Osteocyte (in vitro differentiated cells): ENCODE measurements around the gene FAM149B1. TPM values are rescaled to one million over a fixed set of nuclear protein-coding genes. Genes with fewer than 3 reads are reported as not detected.
"Not testable (repeated sequence)": the region's sequence is repeated elsewhere in the genome, so short reads cannot be mapped to it uniquely, and the experiment has no call there.

Experiments used
- DNase-seq: peaks from one replicate; pipeline ENCODE4 v3.0.0; 2021; ENCODE audit warnings: mixed read lengths; ENCODE audit not compliant: unreplicated experiment; ENCODE audit errors: extremely low spot score
- H3K27ac Mint-ChIP-seq: one replicate; pipeline ENCODE4 v1.8.0; 2021; ENCODE audit warnings: mild to moderate bottlenecking, mixed read lengths; ENCODE audit not compliant: unreplicated experiment
- H3K27me3 Mint-ChIP-seq: one replicate; pipeline ENCODE4 v1.8.0; 2021; ENCODE audit warnings: mixed read lengths; ENCODE audit not compliant: unreplicated experiment
- H3K36me3 Mint-ChIP-seq: one replicate; pipeline ENCODE4 v1.8.0; 2021; ENCODE audit warnings: mixed read lengths; ENCODE audit not compliant: unreplicated experiment
- H3K4me1 Mint-ChIP-seq: one replicate; pipeline ENCODE4 v1.8.0; 2021; ENCODE audit warnings: mixed read lengths; ENCODE audit not compliant: unreplicated experiment
- H3K4me3 Mint-ChIP-seq: one replicate; pipeline ENCODE4 v1.8.0; 2021; ENCODE audit warnings: mild to moderate bottlenecking, moderate library complexity, mixed read lengths; ENCODE audit not compliant: unreplicated experiment
- H3K9me3 Mint-ChIP-seq: one replicate; pipeline ENCODE4 v1.8.0; 2021; ENCODE audit warnings: mixed read lengths; ENCODE audit not compliant: unreplicated experiment
- total RNA-seq: library from RNA; stranded (reverse); gene quantifications from 2 replicates; pipeline ENCODE4 v1.2.1, GENCODE V29; 2021
- TF ChIP-seq, protein P1 (sequence below): fragments of 200-600 bp; sonication (generic); IDR thresholded peaks from 2 replicates; pipeline ENCODE4 v1.5.0; 2021; ENCODE audit warnings: antibody characterized with exemption, mild to moderate bottlenecking, moderate library complexity

The FAM149B1 gene
- total RNA-seq, 1 donor from 2014 or later = 21.4 TPM

DNA sequence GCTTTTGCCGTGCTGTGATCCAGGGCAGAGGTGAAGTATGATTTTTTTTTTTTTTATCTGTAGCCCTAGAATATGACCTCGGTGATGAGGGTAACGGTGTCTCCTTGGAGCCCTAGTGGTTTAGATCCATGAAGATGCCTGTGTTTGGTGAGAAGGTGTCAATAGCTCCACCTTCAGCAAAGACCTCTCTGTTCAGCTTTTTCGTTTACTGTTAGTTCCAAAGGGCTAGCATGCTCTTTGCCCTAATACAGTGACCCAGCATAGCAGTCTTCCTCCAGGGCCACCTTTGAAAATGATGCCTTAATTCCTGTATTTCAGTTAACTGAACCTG lies 85.3 kb downstream of the FAM149B1 start:
- TF ChIP-seq, protein P1, sequence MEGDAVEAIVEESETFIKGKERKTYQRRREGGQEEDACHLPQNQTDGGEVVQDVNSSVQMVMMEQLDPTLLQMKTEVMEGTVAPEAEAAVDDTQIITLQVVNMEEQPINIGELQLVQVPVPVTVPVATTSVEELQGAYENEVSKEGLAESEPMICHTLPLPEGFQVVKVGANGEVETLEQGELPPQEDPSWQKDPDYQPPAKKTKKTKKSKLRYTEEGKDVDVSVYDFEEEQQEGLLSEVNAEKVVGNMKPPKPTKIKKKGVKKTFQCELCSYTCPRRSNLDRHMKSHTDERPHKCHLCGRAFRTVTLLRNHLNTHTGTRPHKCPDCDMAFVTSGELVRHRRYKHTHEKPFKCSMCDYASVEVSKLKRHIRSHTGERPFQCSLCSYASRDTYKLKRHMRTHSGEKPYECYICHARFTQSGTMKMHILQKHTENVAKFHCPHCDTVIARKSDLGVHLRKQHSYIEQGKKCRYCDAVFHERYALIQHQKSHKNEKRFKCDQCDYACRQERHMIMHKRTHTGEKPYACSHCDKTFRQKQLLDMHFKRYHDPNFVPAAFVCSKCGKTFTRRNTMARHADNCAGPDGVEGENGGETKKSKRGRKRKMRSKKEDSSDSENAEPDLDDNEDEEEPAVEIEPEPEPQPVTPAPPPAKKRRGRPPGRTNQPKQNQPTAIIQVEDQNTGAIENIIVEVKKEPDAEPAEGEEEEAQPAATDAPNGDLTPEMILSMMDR = no peak
- Mint-ChIP-seq H3K9me3 (peaks cover under 1% of the 10 kb centered on the region), H3K4me1 (peaks cover 24% of the 10 kb centered on the region), H3K4me3 (peak overlapping the region; percentile 95), H3K27ac (peak overlapping the region; percentile 95), H3K27me3 (no peaks in the 10 kb centered on the region), H3K36me3 (peaks cover 16% of the 10 kb centered on the region)
- DNase-seq = no peak

DNA sequence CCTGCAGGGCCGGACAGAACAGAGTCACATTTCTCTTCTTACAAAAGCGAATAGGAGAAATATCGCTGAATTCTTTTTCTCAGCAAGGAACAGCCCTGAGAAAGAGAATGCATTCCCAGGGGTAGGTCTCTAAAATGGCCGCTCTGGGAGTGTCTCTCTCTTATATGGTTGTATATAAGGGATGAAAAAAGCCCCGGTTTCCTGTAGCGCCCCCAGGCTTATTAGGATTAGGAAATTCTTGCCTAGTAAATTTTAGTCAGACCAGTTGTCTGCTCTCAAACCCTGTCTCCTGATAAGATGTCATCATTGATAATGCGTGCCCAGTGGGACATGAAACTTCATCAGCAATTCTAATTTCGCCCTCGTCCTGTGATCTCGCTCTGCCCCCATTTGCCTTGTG lies 90.7 kb downstream of the FAM149B1 start:
- not testable (repeated sequence) for H3K36me3 Mint-ChIP-seq, H3K27me3 Mint-ChIP-seq, DNase-seq, H3K4me3 Mint-ChIP-seq, H3K4me1 Mint-ChIP-seq, H3K27ac Mint-ChIP-seq
- peaks cover 10% of the 10 kb centered on the region for H3K9me3 Mint-ChIP-seq

DNA sequence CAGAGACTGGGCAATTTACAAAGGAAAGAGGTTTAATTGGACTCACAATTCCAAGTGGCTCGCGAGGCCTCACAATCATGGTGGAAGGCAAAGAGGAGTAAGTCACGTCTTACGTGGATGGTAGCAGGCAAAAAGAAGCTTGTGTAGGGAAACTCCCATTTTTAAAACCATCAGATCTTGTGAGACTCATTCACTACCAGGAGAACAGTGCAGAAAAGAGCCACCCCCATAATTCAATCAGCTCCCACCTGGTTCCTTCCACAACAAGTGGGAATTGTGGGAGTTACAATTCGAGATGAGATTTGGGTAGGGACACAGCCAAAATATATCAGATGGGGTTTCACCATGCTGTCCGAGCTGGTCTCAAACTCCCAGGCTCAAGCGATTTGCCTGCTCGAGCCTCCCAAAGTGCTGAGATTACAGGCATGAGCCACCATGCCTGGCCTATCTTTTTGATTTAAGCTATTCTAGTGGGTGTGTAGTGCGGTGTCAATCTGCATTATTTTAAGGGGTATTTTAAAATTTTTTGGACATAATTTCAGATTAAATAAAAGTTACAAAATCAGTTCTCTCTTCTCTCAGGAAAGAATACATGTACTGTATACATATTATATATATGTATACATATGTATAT lies 93.6 kb downstream of the FAM149B1 start:
- H3K4me3 Mint-ChIP-seq = no peak overlapping the region
- H3K27me3 Mint-ChIP-seq = peaks cover 14% of the 10 kb centered on the region
- TF ChIP-seq, protein P1 = no peak
- H3K4me1 Mint-ChIP-seq = peaks cover 12% of the 10 kb centered on the region
- peaks cover 10% of the 10 kb centered on the region for H3K9me3 Mint-ChIP-seq
- H3K36me3 Mint-ChIP-seq = no peaks in the 10 kb centered on the region
- no peak for DNase-seq
- H3K27ac Mint-ChIP-seq = peak overlapping the region; percentile 8

DNA sequence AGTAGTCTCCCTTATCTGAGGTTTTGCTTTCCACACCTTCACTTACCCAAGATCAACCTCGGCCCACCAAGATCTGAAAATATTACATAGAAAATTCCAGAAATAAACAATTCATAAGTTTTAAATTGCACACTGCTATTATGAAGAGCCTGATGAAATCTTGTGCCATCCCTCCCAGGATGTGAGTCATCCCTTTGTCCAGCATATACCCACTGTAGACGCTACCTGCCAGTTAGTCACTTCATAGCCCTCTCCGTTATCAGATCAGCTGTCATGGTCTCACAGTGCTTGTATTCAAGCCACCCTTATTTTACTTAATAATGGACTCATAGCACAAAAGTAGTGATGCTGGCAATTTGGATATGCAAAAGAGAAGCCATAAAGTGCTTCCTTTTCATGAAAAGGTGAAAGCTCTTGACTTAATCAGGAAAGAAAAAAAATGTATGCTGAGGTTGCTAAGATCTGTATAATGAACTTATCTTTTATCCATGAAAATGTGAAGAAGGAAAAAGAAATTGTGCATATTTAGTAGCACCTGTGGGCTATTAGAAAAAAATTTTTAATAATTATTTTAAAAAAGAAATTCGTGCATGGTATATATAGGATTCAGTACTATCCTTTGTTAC lies 94.3 kb downstream of the FAM149B1 start:
- TF ChIP-seq, protein P1 = no peak
- Mint-ChIP-seq H3K27ac (no peak overlapping the region), H3K36me3 (no peaks in the 10 kb centered on the region), H3K9me3 (peaks cover 10% of the 10 kb centered on the region), H3K27me3 (peaks cover 17% of the 10 kb centered on the region), H3K4me1 (peaks cover 10% of the 10 kb centered on the region), H3K4me3 (no peak overlapping the region)
- DNase-seq = no peak

DNA sequence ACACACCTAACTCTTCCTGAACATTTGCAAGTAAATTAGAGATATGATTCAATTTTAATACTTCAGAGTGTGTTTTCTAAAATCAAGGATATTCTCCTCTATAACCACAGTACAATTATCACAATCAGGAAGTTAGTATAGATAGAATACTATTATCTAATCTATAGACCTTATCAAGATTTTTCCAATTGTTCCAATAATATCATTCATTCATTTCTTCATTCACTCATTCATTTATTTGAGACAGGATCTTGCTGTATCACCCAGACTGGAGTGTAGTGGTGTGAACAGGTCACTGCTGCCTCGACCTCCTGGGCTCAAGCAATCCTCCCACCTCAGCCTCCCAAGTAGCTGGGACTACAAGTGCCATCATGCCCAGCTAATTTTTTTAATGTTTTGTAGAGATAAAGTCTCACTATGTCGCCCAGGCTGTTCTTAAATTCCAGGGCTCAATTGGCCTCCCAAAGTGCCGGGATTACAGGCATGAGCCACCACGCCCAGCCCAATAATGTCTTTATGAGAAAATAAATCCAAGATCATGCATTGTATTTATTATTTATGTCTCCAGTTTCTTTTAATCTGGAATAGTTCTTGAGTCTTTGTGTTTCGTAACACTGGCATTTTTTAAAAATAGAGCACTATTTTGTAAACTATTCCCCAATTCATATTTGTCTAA lies 95.1 kb downstream of the FAM149B1 start:
- TF ChIP-seq, protein P1 = no peak

More for the DNA sequence above, 95.1 kb downstream of the FAM149B1 start:
- Mint-ChIP-seq H3K4me3 (no peak overlapping the region), H3K27ac (no peak overlapping the region), H3K36me3 (no peaks in the 10 kb centered on the region), H3K4me1 (peaks cover 10% of the 10 kb centered on the region), H3K9me3 (peaks cover 10% of the 10 kb centered on the region), H3K27me3 (peaks cover 25% of the 10 kb centered on the region)
- DNase-seq = no peak
